Measurements from ENCODE around the gene ITIH5. TPM values are rescaled to one million over a fixed set of nuclear protein-coding genes. Genes with fewer than 3 reads are reported as not detected.
A peak's percentile ranks its signal among the peaks of the same experiment; 100 is the strongest.
"Not testable (repeated sequence)": the region's sequence is repeated elsewhere in the genome, so short reads cannot be mapped to it uniquely, and the experiment has no call there.

Gene ITIH5
- total and polyA plus RNA-seq, 9 donors: 4.8 to 32.2 (median 15.1) TPM

- WGBS, 3 donors: 1 to 3% (median 2%) methylated on average over 6 of the region's 6 CpGs
- no peaks in the 10 kb centered on the region for H3K36me3 ChIP-seq
- peaks cover 8% of the 10 kb centered on the region for H3K4me1 ChIP-seq (ENCODE audit: insufficient read depth)
- H3K27ac ChIP-seq: no peak overlapping the region
- TF ChIP-seq EP300 (IDR thresholded peaks at IDR 0.05) (no peak), POLR2A (IDR thresholded peaks at IDR 0.05) (no peak), CTCF (IDR thresholded peaks at IDR 0.05) (no peak)
- no peaks in the 10 kb centered on the region for H3K9me3 ChIP-seq
- intact Hi-C loops (cut with DNase I): no loop called here
- no peak for DNase-seq
- H3K27me3 ChIP-seq: no peaks in the 10 kb centered on the region
- H3K4me3 ChIP-seq: peak overlapping the region; percentile 79
These were observed 999 bp downstream of the ITIH5 start for GRCh38 chr10:7665767-7666166.

GRCh38 chr10:7664707-7665106 is 2.1 kb downstream of the ITIH5 start:
- H3K27ac ChIP-seq: no peak overlapping the region
- 57 to 67% (median 62%) methylated on average over 2 of the region's 2 CpGs for WGBS, 3 donors
- H3K27me3 ChIP-seq: no peaks in the 10 kb centered on the region
- no peaks in the 10 kb centered on the region for H3K9me3 ChIP-seq
- intact Hi-C loops (cut with DNase I): no loop called here
- H3K4me1 ChIP-seq (ENCODE audit: insufficient read depth): peaks cover 8% of the 10 kb centered on the region
- TF ChIP-seq POLR2A (IDR thresholded peaks at IDR 0.05) (no peak), CTCF (IDR thresholded peaks at IDR 0.05) (no peak), EP300 (IDR thresholded peaks at IDR 0.05) (no peak)
- H3K4me3 ChIP-seq: no peak overlapping the region
- DNase-seq: no peak
- no peaks in the 10 kb centered on the region for H3K36me3 ChIP-seq

- TF ChIP-seq EP300 (IDR thresholded peaks at IDR 0.05) (no peak), CTCF (IDR thresholded peaks at IDR 0.05) (no peak), POLR2A (IDR thresholded peaks at IDR 0.05) (no peak)
- Histone ChIP-seq H3K27me3 (no peaks in the 10 kb centered on the region), H3K4me1 (ENCODE audit: insufficient read depth) (peaks cover 5% of the 10 kb centered on the region), H3K36me3 (no peaks in the 10 kb centered on the region), H3K27ac (no peak overlapping the region), H3K9me3 (no peaks in the 10 kb centered on the region), H3K4me3 (no peak overlapping the region)
- WGBS, 3 donors: 70 to 77% (median 77%) methylated on average over 5 of the region's 5 CpGs
- intact Hi-C loops (cut with DNase I): no loop called here
- no peak for DNase-seq
These were observed 4.2 kb downstream of the ITIH5 start for GRCh38 chr10:7662522-7662921.

- H3K27me3 ChIP-seq: no peaks in the 10 kb centered on the region
- intact Hi-C loops (cut with DNase I): no loop called here
- TF ChIP-seq CTCF (IDR thresholded peaks at IDR 0.05) (no peak), EP300 (IDR thresholded peaks at IDR 0.05) (no peak), POLR2A (IDR thresholded peaks at IDR 0.05) (no peak)
- H3K36me3 ChIP-seq: no peaks in the 10 kb centered on the region
- no peaks in the 10 kb centered on the region for H3K4me1 ChIP-seq (ENCODE audit: insufficient read depth)
- no peak overlapping the region for H3K27ac ChIP-seq
- no peaks in the 10 kb centered on the region for H3K9me3 ChIP-seq
- no peak for DNase-seq
- no peak overlapping the region for H3K4me3 ChIP-seq
- WGBS, 3 donors: 73 to 75% (median 74%) methylated on average over 4 of the region's 4 CpGs
These were observed 7.2 kb downstream of the ITIH5 start for GRCh38 chr10:7659560-7659959.

- Histone ChIP-seq H3K9me3 (no peaks in the 10 kb centered on the region), H3K4me1 (ENCODE audit: insufficient read depth) (no peaks in the 10 kb centered on the region), H3K36me3 (no peaks in the 10 kb centered on the region), H3K27me3 (no peaks in the 10 kb centered on the region), H3K27ac (no peak overlapping the region), H3K4me3 (no peak overlapping the region)
- DNase-seq: no peak
- WGBS, 3 donors: 65 to 82% (median 65%) methylated on average over 2 of the region's 2 CpGs
- intact Hi-C loops (cut with DNase I): no loop called here
- TF ChIP-seq POLR2A (IDR thresholded peaks at IDR 0.05): no peak
- TF ChIP-seq CTCF (IDR thresholded peaks at IDR 0.05): no peak
- TF ChIP-seq EP300 (IDR thresholded peaks at IDR 0.05): no peak
These were observed 9.2 kb downstream of the ITIH5 start for GRCh38 chr10:7657552-7657951.

- H3K4me1 ChIP-seq (ENCODE audit: insufficient read depth); DNase-seq; H3K27me3 ChIP-seq; intact Hi-C loops (cut with DNase I); H3K27ac ChIP-seq; H3K36me3 ChIP-seq; H3K9me3 ChIP-seq; H3K4me3 ChIP-seq: not testable (repeated sequence)
- WGBS, 3 donors: 74 to 75% (median 74%) methylated on average over 11 of the region's 11 CpGs
These were observed 9.7 kb downstream of the ITIH5 start for GRCh38 chr10:7657079-7657478.
